Measurements from ENCODE around the gene NCKAP1. TPM values are rescaled to one million over a fixed set of nuclear protein-coding genes. Genes with fewer than 3 reads are reported as not detected.

NCKAP1 gene
- polyA plus RNA-seq, 2 of the 4 experiments (the other 2 are of a cell fraction) = 98.8 to 201 TPM

GRCh38 chr2:182937870-182938269 is 100.4 kb downstream of the NCKAP1 start:
- POLR2A ChIA-PET = no interaction called here
- Histone ChIP-seq H3K4me3 (no peak overlapping the region), H3K27ac (no peak overlapping the region), H3K4me1 (peaks cover 4% of the 10 kb centered on the region; the same call in 1 of the 3 replicates), H3K4me2 (no peak overlapping the region), H3K9me3 (no peaks in the 10 kb centered on the region)
- CTCF ChIA-PET = interaction anchor here (0.7 to 1.5 kb wide), 3 partner anchors 15 to 24 kb away, joined by 3 read pairs; no protein-coding TSS in a partner anchor
- FAIRE-seq (no peak), DNase-seq (ENCODE audit: low read depth in 1 of 2, low spot score in 1 of 2) (no peak), ATAC-seq (no peak)
- WGBS (ENCODE audit: missing lambda C conversion rate) = 82% methylated on average over 3 of the region's 3 CpGs
- TF ChIP-seq RCOR1 (IDR thresholded peaks at IDR 0.05; ENCODE audit: low read depth, low read length) (no peak), ELK1 (IDR thresholded peaks at IDR 0.05; ENCODE audit: low read depth, low read length) (no peak), POLR2AphosphoS2 (conservative IDR thresholded peaks at IDR 0.05; ENCODE audit: low read length) (no peak), ESRRA (IDR thresholded peaks at IDR 0.05; ENCODE audit: borderline replicate concordance, low read length) (no peak), HDAC2 (IDR thresholded peaks at IDR 0.05) (no peak), RFX5 (IDR thresholded peaks at IDR 0.05) (no peak), HOXA7 (CRISPR knock-in tag; IDR thresholded peaks at IDR 0.05) (no peak)

- ATAC-seq = no peak
- TF ChIP-seq CTCF (IDR thresholded peaks at IDR 0.05) (no peak), RFX5 (IDR thresholded peaks at IDR 0.05) (no peak)
- Histone ChIP-seq H3K9me3 (no peaks in the 10 kb centered on the region), H3K4me3 (no peak overlapping the region), H3K4me1 (peaks cover 6% of the 10 kb centered on the region; the same call in 1 of the 3 replicates), H3K27ac (no peak overlapping the region), H3K4me2 (no peak overlapping the region)
- WGBS (ENCODE audit: missing lambda C conversion rate) = 90% methylated on average over 3 of the region's 3 CpGs
- ChIA-PET CTCF (interaction anchor here (0.6 kb wide), 1 partner anchor 149 kb away, joined by 3 read pairs; no protein-coding TSS in a partner anchor), POLR2A (no interaction called here)
- no peak for DNase-seq (ENCODE audit: low read depth in 1 of 2, low spot score in 1 of 2)
- no peak for FAIRE-seq
Measured at GRCh38 chr2:182933629-182934028, 104.6 kb downstream of the NCKAP1 start.

- TF ChIP-seq PHF8 (IDR thresholded peaks at IDR 0.05; ENCODE audit: borderline replicate concordance, low read depth) (no peak), MYC (IDR thresholded peaks at IDR 0.05; ENCODE audit: borderline replicate concordance, low read length) (no peak), CHD4 (IDR thresholded peaks at IDR 0.05; ENCODE audit: borderline replicate concordance) (no peak), HMGXB4 (CRISPR knock-in tag; IDR thresholded peaks at IDR 0.05; ENCODE audit: borderline replicate concordance) (no peak), ESRRA (IDR thresholded peaks at IDR 0.05; ENCODE audit: borderline replicate concordance, low read length) (no peak), RNF2 (IDR thresholded peaks at IDR 0.05; ENCODE audit: borderline replicate concordance, low read depth) (no peak), HDAC2 (IDR thresholded peaks at IDR 0.05) (no peak), MAZ (IDR thresholded peaks at IDR 0.05; ENCODE audit: borderline replicate concordance, low read depth, low read length) (no peak), HOXB5 (CRISPR knock-in tag; IDR thresholded peaks at IDR 0.05) (no peak), EHF (CRISPR knock-in tag; IDR thresholded peaks at IDR 0.05) (no peak), POLR2AphosphoS2 (conservative IDR thresholded peaks at IDR 0.05; ENCODE audit: low read length) (no peak), JUN (IDR thresholded peaks at IDR 0.05) (no peak), BCL3 (IDR thresholded peaks at IDR 0.05) (no peak), CEBPB (IDR thresholded peaks at IDR 0.05) (no peak), FOXS1 (CRISPR knock-in tag; IDR thresholded peaks at IDR 0.05) (no peak)
- DNase-seq (ENCODE audit: low read depth in 1 of 2, low spot score in 1 of 2) (no peak), FAIRE-seq (no peak), ATAC-seq (no peak)
- Histone ChIP-seq H3K9me3 (no peaks in the 10 kb centered on the region), H3K4me3 (no peak overlapping the region), H3K4me2 (no peak overlapping the region), H3K4me1 (peaks cover 6% of the 10 kb centered on the region; the same call in 1 of the 3 replicates), H3K27ac (no peak overlapping the region)
- POLR2A ChIA-PET = no interaction called here
- CTCF ChIA-PET = interaction anchor here (0.6 kb wide), 1 partner anchor 66 kb away, joined by 4 read pairs; no protein-coding TSS in a partner anchor
Measured at GRCh38 chr2:182929972-182930371, 108.3 kb downstream of the NCKAP1 start.
